ENCODE data around the gene ERI3.

- no peak for TF ChIP-seq CTCF (IDR thresholded peaks at IDR 0.05)
- no peak for TF ChIP-seq POLR2A (IDR thresholded peaks at IDR 0.05)
- TF ChIP-seq POLR2AphosphoS5 (IDR thresholded peaks at IDR 0.05): no peak
Measured at GRCh38 chr1:44263568-44264450, 91.2 kb downstream of the ERI3 start.
